ENCODE data around the gene OR12D1.

Gene OR12D1

DNA sequence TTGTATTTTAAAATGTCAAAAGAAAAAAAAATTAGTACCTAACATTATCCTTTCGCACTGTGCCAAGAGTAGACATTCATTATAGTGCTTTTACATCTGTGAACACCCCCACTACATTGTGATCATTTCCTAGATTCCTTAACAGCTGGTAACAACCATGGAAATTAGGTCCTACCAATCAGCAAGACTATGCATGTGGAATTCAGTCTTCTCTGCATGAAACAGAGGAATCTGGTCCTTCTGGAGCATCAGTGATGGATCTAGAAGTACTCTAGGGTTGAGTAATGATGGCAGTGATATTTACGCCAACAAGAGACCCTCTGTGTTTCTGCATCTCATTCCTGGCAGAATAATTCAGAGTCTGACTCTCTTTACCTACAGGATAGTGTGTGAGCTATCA, 9.4 kb downstream of the OR12D1 start:
- no peaks in the 10 kb centered on the region for H3K9me2 ChIP-seq (ENCODE audit: low read depth, low read length)
- no peak overlapping the region for H3K27ac ChIP-seq (ENCODE audit: low read depth, low read length, poor library complexity, severe bottlenecking)
- no peak overlapping the region for H3K9ac ChIP-seq (ENCODE audit: low read length)
- TF ChIP-seq EZH2 (IDR thresholded peaks at IDR 0.05; ENCODE audit: borderline replicate concordance, low read length) = no peak
- TF ChIP-seq, protein P1, sequence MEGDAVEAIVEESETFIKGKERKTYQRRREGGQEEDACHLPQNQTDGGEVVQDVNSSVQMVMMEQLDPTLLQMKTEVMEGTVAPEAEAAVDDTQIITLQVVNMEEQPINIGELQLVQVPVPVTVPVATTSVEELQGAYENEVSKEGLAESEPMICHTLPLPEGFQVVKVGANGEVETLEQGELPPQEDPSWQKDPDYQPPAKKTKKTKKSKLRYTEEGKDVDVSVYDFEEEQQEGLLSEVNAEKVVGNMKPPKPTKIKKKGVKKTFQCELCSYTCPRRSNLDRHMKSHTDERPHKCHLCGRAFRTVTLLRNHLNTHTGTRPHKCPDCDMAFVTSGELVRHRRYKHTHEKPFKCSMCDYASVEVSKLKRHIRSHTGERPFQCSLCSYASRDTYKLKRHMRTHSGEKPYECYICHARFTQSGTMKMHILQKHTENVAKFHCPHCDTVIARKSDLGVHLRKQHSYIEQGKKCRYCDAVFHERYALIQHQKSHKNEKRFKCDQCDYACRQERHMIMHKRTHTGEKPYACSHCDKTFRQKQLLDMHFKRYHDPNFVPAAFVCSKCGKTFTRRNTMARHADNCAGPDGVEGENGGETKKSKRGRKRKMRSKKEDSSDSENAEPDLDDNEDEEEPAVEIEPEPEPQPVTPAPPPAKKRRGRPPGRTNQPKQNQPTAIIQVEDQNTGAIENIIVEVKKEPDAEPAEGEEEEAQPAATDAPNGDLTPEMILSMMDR (IDR thresholded peaks at IDR 0.05; ENCODE audit: low read length) = no peak
- no peaks in the 10 kb centered on the region for H4K20me1 ChIP-seq (ENCODE audit: insufficient read depth, low read length)
- no peaks in the 10 kb centered on the region for H3K79me2 ChIP-seq (ENCODE audit: insufficient read depth, low read length)
- no peaks in the 10 kb centered on the region for H3K27me3 ChIP-seq (ENCODE audit: insufficient read depth, low read length)
- no peaks in the 10 kb centered on the region for H3K4me1 ChIP-seq (ENCODE audit: insufficient read depth, low read length, severe bottlenecking)
- no peaks in the 10 kb centered on the region for H3F3A ChIP-seq (ENCODE audit: insufficient read depth, low read length)
- H3K36me3 ChIP-seq (ENCODE audit: insufficient read depth, low read length) = no peaks in the 10 kb centered on the region
- no peak overlapping the region for H3K4me3 ChIP-seq (ENCODE audit: low read depth, low read length, poor library complexity, severe bottlenecking)
- H3K9me3 ChIP-seq (ENCODE audit: low read length) = 0 out of 2 replicates have a peak, but pooled peaks cover 2% of the 10 kb centered on the region
- H3K4me2 ChIP-seq (ENCODE audit: low read length) = no peak overlapping the region
- H2AFZ ChIP-seq (ENCODE audit: low read length) = no peak overlapping the region

DNA sequence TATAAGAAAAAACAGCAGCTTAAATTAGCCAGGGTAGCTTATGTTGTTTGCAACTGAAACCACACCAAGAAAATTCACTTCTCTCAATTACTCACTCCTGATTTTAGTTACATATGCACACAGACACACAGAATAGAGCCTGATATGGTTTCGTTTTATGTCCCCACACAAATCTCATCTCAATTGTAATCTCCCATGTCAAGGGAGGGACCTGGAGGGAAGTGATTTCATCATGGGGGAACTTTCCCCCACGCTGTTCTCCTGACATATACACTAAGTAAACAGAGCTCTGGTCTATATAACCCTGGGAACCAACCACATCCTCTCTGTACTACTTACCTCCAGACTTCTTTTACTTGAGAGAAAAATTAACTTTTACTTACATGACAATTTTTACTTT, 9.8 kb downstream of the OR12D1 start:
- H3K79me2 ChIP-seq (ENCODE audit: insufficient read depth, low read length) = no peaks in the 10 kb centered on the region

DNA sequence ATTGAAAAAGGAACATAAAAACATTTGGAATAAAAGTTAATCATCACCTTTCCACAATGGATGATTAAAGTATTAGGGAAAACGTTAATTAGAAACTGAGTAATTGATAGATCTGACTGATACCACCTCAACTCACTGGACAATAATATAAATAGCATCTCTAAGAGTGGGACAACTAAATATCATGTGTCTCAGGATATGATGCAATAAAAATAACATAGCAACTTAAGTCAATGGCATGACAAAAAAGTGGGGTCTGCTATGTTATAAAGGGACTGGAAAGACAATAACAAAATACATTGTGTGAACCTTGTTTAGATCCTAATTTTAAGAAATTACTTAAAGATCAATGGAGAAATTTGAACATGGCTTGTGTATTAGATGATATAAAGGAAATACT, 10.3 kb downstream of the OR12D1 start:
- no peak for TF ChIP-seq EZH2 (IDR thresholded peaks at IDR 0.05; ENCODE audit: borderline replicate concordance, low read length)
- TF ChIP-seq, protein P1 (IDR thresholded peaks at IDR 0.05; ENCODE audit: low read length) = no peak

More for the DNA sequence above, 9.8 kb downstream of the OR12D1 start:
- H3K27ac ChIP-seq (ENCODE audit: low read depth, low read length, poor library complexity, severe bottlenecking) = no peak overlapping the region
- H4K20me1 ChIP-seq (ENCODE audit: insufficient read depth, low read length) = no peaks in the 10 kb centered on the region
- H3K36me3 ChIP-seq (ENCODE audit: insufficient read depth, low read length) = no peaks in the 10 kb centered on the region
- no peak overlapping the region for H3K4me2 ChIP-seq (ENCODE audit: low read length)
- H3K9me3 ChIP-seq (ENCODE audit: low read length) = 0 out of 2 replicates have a peak, but pooled peaks cover 2% of the 10 kb centered on the region
- no peak overlapping the region for H3K9ac ChIP-seq (ENCODE audit: low read length)
- H3K4me3 ChIP-seq (ENCODE audit: low read depth, low read length, poor library complexity, severe bottlenecking) = no peak overlapping the region
- no peaks in the 10 kb centered on the region for H3K9me2 ChIP-seq (ENCODE audit: low read depth, low read length)
- no peaks in the 10 kb centered on the region for H3K4me1 ChIP-seq (ENCODE audit: insufficient read depth, low read length, severe bottlenecking)
- no peaks in the 10 kb centered on the region for H3F3A ChIP-seq (ENCODE audit: insufficient read depth, low read length)
- no peak overlapping the region for H2AFZ ChIP-seq (ENCODE audit: low read length)
- TF ChIP-seq, protein P1 (IDR thresholded peaks at IDR 0.05; ENCODE audit: low read length) = no peak
- no peak for TF ChIP-seq EZH2 (IDR thresholded peaks at IDR 0.05; ENCODE audit: borderline replicate concordance, low read length)
- H3K27me3 ChIP-seq (ENCODE audit: insufficient read depth, low read length) = no peaks in the 10 kb centered on the region

More for the DNA sequence above, 10.3 kb downstream of the OR12D1 start:
- Histone ChIP-seq H3K27me3 (ENCODE audit: insufficient read depth, low read length) (no peaks in the 10 kb centered on the region), H4K20me1 (ENCODE audit: insufficient read depth, low read length) (no peaks in the 10 kb centered on the region), H3K9me2 (ENCODE audit: low read depth, low read length) (no peaks in the 10 kb centered on the region), H2AFZ (ENCODE audit: low read length) (no peak overlapping the region), H3K36me3 (ENCODE audit: insufficient read depth, low read length) (no peaks in the 10 kb centered on the region), H3K27ac (ENCODE audit: low read depth, low read length, poor library complexity, severe bottlenecking) (no peak overlapping the region), H3K79me2 (ENCODE audit: insufficient read depth, low read length) (no peaks in the 10 kb centered on the region), H3K9ac (ENCODE audit: low read length) (no peak overlapping the region), H3K4me1 (ENCODE audit: insufficient read depth, low read length, severe bottlenecking) (no peaks in the 10 kb centered on the region), H3K4me2 (ENCODE audit: low read length) (no peak overlapping the region), H3K9me3 (ENCODE audit: low read length) (0 out of 2 replicates have a peak, but pooled peaks cover 2% of the 10 kb centered on the region), H3K4me3 (ENCODE audit: low read depth, low read length, poor library complexity, severe bottlenecking) (no peak overlapping the region), H3F3A (ENCODE audit: insufficient read depth, low read length) (no peaks in the 10 kb centered on the region)

All from OCI-LY1 (cell line).